T-helper 22 cell (primary cell): ENCODE results near the gene SDHA.
"Not testable (repeated sequence)": the region's sequence is repeated elsewhere in the genome, so short reads cannot be mapped to it uniquely, and the experiment has no call there.

Experiments
- DNase-seq: peaks from one replicate; pipeline ENCODE4 v3.0.0-alpha.2; 2020; ENCODE audit warnings: low read depth

SDHA gene

DNA sequence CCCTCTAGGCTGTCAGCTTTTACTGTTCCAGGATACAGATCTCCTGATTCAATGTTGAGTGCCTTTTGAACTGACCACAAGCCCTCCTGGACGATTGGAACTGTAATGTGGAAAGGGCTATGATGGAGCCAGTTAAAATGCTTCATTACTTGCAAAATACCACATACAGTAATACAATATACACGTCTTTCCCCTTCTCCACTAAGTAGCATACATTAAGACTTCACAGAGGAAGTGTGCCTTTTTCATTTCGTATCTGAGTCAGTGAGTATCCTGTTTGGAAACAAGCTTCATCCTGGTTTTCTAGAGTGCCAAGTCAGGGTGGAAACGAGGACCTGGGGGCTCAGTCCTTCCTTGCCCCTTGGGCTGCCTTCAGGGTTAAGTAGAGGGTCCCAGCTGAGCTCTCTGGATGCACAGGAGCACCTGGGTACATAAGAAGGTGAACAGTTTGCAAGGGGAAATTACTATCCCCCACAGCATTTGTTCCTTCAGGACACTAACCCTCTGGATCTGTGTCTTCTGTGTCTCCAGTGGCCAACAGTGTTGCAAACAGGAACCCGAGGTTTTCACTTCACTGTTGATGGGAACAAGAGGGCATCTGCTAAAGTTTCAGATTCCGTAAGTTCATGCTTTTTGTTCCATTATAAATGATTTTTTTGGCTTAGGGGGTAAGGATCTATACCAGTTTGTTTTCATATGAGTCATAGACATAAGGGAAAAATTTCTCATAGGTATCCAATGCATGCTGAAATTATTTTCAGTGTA is 5.0 kb downstream of the SDHA start:
- not testable (repeated sequence) for DNase-seq

DNA sequence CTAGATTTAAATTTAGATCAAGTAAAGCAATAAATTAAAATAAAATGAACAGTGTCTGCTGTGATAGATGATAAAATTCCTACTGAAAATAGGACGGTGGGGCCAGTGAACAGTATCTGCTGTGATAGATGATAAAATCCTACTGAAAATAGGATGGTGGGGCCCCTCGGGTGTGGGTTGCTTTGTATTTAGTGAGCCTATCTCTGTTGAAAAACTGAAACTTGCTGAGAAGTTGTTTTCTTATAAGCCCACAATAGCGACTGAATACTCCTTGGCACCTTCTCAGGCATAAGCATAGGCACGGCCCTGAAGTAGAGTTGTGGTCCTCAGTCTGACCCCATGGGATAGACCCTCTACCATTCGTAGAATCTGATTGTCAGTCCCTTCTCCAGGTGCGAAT is 5.7 kb downstream of the SDHA start:
- no peak for DNase-seq

DNA sequence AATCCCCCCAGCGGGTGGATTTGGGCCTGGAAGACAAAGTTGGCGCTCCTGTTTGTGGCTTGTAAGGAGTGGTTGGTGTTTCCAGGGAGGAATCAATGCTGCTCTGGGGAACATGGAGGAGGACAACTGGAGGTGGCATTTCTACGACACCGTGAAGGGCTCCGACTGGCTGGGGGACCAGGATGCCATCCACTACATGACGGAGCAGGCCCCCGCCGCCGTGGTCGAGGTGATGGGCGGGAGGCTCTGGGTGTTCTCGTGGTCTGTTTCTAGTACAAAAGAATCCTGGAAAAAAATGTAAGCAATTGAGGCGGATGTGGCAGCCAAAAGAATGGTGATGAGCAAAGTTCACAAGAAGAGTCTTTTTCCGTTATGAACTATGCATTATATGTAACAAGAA is 7.2 kb downstream of the SDHA start:
- DNase-seq: no peak

DNA sequence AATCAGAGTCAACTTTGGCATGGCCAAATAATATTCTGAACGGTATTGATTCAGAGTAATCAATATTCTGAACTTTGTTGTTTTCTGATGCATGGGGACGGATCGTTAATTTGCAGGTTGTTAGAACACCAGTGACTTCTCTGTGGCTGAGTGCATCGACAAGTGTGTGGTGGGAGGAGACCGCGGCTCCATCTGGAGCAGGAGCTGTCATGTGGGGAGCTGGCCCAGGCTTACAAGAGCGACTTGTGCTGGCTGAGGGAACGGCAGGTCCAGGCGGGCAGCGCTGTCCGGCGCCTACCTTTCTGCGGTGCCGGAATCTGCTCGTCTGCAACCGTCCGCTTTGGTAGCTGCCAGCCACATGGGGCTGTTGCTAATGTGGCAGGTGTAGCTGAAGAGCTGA is 9.3 kb downstream of the SDHA start:
- DNase-seq: not testable (repeated sequence)

DNA sequence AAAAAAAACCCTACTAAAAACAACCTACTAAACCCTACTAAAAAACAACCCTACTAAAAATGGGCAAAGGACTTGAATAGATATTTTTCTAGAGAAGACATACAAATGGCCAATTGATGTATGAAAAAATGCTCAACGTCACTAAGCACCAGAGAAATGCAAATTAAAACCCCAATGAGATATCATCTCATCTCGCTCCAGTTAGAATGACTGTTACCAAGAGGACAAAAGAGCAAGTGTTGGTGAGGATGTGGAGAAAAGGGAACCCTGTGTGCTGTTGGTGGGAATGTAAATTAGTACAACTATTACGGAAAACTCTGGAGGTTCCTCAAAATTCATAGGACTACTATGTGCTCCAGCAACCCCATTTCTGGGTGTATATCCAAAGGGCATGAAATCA is 10.8 kb downstream of the SDHA start:
- DNase-seq: no peak

DNA sequence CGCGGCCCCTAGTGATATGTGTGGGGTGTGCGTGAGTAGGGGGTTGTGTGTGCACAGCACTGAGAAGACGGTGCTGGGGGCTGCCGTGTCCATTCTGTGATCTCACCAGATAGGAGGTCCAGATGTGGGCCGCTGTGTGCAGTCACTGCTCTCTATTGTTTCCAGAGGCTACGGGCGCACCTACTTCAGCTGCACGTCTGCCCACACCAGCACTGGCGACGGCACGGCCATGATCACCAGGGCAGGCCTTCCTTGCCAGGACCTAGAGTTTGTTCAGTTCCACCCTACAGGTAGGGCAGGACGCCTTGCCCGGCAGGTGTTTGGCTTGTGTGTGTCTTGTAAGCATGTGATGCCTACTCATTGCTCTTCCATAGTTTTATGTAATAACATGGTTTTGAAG is 12.6 kb downstream of the SDHA start:
- no peak for DNase-seq

DNA sequence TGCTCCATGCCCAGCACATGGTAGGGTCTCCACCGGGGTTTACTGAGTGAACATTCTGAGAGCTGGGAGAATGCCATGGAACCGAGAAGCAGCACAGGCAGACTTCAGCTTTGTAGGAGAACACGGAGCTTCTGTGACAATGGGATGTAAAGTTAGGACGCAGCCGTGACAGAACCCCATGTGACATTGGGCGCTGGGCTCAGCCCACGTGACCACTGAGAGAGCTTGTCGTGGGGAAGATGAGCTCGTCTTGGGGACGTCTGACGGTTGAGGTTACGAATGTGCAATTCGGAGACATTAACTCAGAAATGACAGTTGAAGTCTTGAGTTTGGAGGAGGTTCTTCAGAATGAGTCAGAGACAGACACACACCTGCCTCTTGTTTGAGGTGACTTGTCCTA is 13.5 kb downstream of the SDHA start:
- no peak for DNase-seq

DNA sequence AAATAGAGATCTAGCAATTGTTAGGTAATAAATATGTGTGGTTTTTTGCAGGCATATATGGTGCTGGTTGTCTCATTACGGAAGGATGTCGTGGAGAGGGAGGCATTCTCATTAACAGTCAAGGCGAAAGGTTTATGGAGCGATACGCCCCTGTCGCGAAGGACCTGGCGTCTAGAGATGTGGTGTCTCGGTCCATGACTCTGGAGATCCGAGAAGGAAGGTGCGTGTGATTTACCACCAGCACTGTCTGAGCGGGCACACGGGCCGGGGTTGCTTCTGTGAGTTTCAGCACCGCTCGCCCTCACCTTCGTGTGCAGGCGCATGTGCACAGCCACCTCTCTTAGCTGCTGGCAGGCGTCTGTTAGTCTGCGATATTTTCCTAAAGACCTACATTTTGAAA is 15.3 kb downstream of the SDHA start:
- DNase-seq: not testable (repeated sequence)

DNA sequence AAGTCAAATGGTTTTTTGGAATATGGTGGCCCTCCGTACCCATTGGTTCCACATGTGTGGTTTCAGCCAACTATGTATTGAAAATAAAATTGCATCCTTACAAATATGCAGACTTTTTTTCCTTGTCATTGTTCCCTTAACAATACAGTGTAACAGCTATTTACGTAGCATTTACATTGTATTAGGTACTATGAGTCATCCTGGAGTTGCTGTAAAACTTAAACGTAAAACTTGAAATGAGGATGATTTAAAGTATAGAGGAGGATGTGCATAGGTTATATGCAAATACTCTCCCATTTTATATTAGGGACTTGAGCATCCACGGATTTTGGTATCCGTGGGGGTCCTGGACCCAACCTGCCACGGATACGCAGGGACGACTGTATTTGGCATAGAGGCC is 16.3 kb downstream of the SDHA start:
- no peak for DNase-seq

DNA sequence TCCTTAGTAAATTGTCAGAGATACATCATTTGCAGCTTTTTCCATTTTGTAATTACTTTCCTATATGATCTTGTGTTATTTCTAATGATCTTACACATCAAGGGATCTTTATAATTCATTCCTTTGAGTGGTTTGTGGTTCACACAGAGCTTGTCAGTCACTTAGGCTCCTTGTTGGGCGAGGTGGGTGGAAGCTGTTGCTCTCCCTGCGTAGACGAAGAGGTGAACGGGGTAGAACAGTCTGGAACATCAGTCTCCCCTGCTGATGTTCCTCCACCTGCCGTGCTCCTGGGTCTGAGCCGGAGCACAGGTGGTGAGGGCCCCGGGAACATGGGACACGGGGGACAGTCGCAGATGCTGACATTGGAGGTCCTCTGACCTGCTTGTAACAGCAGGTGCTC is 17.4 kb downstream of the SDHA start:
- DNase-seq: not testable (repeated sequence)

DNA sequence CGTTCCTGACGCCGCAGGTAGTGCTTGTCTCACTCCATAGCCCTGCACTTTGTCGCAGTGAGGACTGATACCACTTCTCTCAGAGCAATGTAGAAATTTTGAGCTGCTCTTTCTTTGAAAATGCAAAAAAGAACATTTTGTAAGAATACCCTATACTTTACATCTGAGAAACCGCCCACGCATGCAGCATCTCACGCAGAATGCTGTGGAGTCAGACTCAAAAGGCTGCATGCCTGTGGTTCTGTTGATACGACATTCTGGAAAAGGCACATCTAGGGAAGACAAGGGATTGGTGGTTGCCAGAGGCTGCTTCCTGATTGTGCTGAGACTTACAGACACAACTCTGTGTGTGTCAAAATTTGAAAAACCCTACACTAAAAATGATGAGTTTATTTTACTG is 19.8 kb downstream of the SDHA start:
- not testable (repeated sequence) for DNase-seq

DNA sequence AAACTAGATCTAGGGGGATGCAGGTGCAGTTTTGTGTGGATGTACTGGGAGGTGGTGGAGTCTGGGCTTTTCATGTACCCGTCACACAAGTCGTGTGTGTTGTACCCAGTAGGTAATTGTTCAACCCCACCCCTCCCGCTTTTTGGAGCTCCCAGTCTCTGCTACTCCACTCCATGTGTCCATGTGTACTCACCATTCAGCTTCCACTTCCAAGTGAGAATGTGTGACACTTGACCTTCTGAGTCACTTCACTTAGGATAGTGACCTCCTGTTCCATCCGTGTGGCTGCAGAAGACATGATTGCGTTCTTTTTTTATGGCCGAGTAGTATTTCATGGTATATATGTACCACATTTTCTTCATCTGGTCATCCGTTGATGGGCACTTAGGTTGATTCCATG is 22.4 kb downstream of the SDHA start:
- DNase-seq: not testable (repeated sequence)

DNA sequence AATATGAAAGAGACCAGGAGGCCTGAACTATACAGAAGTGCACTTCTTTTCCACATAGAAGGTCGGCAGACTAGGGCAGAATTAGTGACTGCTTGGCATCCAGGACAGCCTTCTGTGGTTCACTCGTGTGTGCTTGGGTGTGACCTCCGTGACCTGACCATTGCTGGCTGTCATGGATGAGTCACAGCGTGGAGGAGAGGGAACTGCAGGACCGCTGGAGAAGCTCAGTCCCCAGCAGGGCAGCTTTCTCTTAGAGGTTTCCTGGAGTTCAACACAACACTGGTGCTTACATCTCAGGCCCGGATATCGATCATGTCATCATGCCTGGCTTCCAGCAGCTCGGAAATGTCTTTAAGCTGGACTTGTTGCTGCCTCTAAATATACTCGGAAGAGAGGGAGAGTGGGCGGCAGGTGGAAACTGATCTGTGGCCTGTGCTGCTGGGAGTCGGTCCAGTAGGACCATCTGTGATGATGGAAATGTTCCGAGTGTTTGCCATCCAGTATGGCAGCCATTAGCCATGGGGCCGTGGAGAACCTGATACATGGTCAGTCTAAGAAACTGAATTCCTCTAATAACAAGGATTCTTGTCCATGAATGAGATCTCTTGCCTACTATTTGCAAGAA is 23.0 kb downstream of the SDHA start:
- not testable (repeated sequence) for DNase-seq

DNA sequence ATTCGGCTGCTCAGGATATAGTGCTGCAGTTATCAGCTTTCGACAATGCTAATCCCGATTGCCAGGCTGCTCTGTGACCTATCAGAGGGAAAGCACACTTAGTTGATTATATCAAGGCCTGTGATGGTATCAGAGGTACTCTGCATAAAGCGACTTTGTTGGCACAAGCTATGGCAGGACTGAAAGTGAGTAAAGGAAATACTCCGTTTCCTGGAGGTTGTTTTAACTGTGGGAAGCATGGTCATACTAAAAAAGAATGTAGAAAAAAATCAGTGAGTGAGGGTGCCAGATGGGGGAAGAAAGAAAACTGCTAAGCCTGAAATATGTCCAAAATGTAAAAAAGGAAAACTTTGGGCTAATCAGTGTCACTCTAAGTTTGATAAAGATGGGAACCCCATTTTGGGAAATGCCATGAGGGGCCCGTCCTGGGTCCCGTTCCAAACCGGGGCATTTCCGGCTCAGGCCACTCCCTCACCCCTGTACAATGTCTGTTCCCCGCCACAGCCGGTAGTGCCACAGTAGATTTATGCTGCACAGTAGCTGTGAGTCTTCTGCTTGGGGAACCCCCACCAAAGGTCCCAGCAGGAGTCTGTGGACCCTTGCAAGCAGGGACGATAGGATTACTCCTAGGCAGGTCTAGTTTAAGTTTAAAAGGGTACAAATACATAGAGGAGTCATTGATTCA is 25.7 kb downstream of the SDHA start:
- not testable (repeated sequence) for DNase-seq

DNA sequence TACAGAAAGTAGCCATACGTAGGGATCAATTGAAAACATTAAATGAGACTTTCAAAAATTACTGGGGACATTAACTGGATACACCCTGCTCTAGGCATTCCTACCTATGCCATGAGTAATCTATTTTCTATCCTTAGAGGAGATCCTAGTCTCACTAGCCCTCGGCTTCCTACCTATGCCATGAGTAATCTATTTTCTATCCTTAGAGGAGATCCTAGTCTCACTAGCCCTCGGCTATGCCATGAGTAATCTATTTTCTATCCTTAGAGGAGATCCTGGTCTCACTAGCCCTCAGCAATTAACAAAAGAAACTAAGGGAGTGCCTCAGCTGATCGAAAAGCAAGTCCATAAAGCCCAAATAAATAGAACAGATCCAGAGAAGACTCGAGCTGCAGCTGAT is 27.6 kb downstream of the SDHA start:
- not testable (repeated sequence) for DNase-seq

DNA sequence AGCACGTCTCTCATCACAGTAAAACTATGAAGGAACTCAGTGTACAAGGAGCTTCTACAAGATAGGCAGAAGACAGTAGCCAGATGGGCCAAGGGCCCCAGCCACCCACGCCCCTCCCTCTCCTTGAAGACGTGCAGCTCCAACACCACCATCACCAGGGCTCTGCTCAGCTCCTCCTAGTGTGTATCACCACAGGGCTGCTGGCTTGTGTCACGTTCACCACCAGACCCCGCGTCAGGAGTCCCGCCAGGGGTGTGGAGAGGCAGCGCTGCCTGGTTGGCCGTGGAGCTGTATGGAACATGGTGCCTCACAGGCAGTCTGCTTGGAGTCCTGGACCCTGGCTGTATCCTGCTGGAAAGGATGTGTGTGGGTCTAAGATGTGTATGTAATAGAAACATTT is 32.3 kb downstream of the SDHA start:
- DNase-seq: not testable (repeated sequence)

DNA sequence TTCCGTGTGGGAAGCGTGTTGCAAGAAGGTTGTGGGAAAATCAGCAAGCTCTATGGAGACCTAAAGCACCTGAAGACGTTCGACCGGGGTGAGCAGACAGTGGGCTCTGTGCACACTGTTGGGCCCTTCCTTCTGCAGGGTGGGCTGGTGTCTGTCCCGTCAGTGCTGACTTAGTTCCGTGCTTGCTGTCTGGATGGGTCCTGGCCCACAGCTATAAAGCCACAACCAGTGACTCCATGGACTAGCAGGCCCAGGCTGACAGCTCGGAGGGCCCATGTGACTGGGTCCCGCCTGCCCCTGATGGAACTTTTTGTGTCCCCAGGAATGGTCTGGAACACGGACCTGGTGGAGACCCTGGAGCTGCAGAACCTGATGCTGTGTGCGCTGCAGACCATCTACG is 32.9 kb downstream of the SDHA start:
- DNase-seq: not testable (repeated sequence)

DNA sequence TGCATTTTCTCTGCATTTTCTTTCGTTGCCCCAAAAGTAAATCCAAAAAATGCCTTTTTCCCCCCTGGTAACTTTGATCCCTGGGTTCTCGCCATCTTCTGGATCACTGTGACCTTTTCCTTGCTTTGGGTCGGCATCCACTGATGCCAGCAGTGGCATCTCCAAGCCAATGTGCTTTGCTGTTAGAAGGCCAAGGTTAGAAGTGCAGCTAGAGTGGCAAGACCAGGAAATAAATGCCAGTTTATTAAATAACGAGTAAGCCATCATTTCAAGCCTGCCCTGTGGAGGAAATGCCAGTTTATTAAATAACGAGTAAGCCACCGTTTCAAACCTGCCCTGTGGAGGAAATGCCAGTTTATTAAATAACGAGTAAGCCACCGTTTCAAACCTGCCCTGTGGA is 33.4 kb downstream of the SDHA start:
- DNase-seq: not testable (repeated sequence)

DNA sequence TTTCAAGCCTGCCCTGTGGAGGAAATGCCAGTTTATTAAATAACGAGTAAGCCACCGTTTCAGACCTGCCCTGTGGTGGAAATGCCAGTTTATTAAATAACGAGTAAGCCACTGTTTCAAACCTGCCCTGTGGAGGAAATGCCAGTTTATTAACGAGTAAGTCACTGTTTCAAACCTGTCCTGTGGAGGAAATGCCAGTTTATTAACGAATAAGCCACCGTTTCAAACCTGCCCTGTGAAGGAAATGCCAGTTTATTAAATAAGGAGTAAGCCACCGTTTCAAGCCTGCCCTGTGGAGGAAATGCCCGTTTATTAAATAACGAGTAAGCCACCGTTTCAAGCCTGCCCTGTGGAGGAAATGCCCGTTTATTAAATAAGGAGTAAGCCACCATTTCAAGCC is 33.9 kb downstream of the SDHA start:
- not testable (repeated sequence) for DNase-seq

DNA sequence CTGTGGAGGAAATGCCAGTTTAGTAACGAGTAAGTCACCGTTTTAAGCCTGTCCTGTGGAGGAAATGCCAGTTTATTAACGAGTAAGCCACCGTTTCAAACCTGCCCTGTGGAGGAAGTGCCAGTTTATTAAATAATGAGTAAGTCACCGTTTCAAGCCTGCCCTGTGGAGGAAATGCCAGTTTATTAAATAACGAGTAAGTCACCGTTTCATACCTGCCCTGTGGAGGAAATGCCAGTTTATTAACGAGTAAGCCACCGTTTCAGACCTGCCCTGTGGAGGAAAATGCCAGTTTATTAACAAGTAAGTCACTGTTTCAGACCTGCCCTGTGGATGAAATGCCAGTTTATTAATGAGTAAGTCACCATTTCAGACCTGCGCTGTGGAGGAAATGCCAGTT is 34.4 kb downstream of the SDHA start:
- no peak for DNase-seq

DNA sequence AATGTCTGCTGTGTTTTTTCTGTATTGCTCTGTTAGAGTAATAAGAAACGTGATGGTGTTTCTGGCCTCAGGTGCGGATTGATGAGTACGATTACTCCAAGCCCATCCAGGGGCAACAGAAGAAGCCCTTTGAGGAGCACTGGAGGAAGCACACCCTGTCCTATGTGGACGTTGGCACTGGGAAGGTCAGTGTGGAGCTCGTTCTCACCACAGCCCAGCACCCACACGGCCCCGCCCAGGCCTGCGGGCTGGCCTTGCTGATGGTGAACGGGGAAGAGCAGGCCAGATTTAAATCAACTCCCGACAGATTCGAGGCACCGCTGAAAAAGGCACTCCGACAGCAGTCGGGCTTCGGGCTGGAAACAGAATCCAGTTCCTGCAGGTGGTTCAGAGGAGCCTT is 36.2 kb downstream of the SDHA start:
- not testable (repeated sequence) for DNase-seq

DNA sequence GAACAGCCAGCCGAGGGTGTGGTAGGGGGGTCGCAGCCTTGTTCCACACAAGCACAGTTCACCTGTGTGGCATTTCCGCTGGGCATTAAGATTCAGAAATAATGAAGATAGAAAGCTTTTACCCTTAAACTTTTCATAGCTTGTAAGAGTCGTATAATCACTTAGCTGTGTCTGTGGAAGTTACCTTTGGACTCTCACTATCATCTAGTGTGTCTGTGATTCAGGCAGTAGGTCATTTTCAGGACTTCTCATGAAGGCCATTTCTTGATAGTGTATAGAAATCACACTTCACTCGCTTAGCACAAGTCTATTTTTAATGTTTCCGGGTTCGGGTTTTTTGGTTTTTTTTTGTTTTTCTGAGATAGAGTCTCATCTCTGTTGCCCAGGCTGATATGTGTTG is 37.0 kb downstream of the SDHA start:
- not testable (repeated sequence) for DNase-seq

DNA sequence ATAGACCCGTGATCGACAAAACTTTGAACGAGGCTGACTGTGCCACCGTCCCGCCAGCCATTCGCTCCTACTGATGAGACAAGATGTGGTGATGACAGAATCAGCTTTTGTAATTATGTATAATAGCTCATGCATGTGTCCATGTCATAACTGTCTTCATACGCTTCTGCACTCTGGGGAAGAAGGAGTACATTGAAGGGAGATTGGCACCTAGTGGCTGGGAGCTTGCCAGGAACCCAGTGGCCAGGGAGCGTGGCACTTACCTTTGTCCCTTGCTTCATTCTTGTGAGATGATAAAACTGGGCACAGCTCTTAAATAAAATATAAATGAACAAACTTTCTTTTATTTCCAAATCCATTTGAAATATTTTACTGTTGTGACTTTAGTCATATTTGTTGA is 38.2 kb downstream of the SDHA start:
- DNase-seq: not testable (repeated sequence)
